Hepatocyte (in vitro differentiated cells): ENCODE results near the gene ARHGEF38. TPM values are rescaled to one million over a fixed set of nuclear protein-coding genes. Genes with fewer than 3 reads are reported as not detected.
"Not testable (repeated sequence)": the region's sequence is repeated elsewhere in the genome, so short reads cannot be mapped to it uniquely, and the experiment has no call there.

Source experiments
- DNase-seq: peaks from one replicate; pipeline ENCODE4 v3.0.0-alpha.2; 2016; ENCODE audit warnings: low spot score
- H2AFZ ChIP-seq: fragments of 200-600 bp; sonication (generic); 2 replicates; pipeline ENCODE4 v1.6.0; 2016; ENCODE audit warnings: antibody characterized with exemption, mild to moderate bottlenecking
- H3K27ac ChIP-seq: fragments of 200-600 bp; sonication (generic); 2 replicates; pipeline ENCODE4 v1.5.1; 2016; ENCODE audit warnings: mild to moderate bottlenecking
- H3K27me3 ChIP-seq: fragments of 200-600 bp; sonication (generic); 2 replicates; pipeline ENCODE4 v1.6.1; 2016
- H3K36me3 ChIP-seq: fragments of 200-600 bp; sonication (generic); replicated peaks from 2 replicates; pipeline ENCODE4 v1.5.1; 2016; ENCODE audit warnings: low read depth; ENCODE audit not compliant: insufficient read depth
- H3K4me1 ChIP-seq: fragments of 200-600 bp; sonication (generic); 2 replicates; pipeline ENCODE4 v1.5.1; 2016; ENCODE audit warnings: mild to moderate bottlenecking, moderate library complexity; ENCODE audit not compliant: insufficient read depth
- H3K4me2 ChIP-seq: fragments of 200-600 bp; sonication (generic); 2 replicates; pipeline ENCODE4 v1.6.0; 2016
- H3K4me3 ChIP-seq: fragments of 200-600 bp; sonication (generic); 2 replicates; pipeline ENCODE4 v1.5.1; 2016; ENCODE audit warnings: mild to moderate bottlenecking
- H3K79me2 ChIP-seq: fragments of 200-600 bp; sonication (generic); 2 replicates; pipeline ENCODE4 v1.6.0; 2017; ENCODE audit warnings: mild to moderate bottlenecking
- H3K9me2 ChIP-seq: fragments of 200-600 bp; sonication (generic); replicated peaks from 2 replicates; pipeline ENCODE4 v1.6.0; 2017; ENCODE audit warnings: mild to moderate bottlenecking; ENCODE audit not compliant: insufficient read depth
- H3K9me3 ChIP-seq: fragments of 200-600 bp; sonication (generic); 2 replicates; pipeline ENCODE4 v1.5.1; 2016; ENCODE audit warnings: low read depth, mild to moderate bottlenecking
- H4K20me1 ChIP-seq: fragments of 200-600 bp; sonication (generic); 2 replicates; pipeline ENCODE4 v1.6.0; 2016; ENCODE audit warnings: mild to moderate bottlenecking; ENCODE audit not compliant: insufficient read depth, poor library complexity, severe bottlenecking
- EZH2 ChIP-seq: fragments of 200-600 bp; sonication (generic); IDR thresholded peaks from 2 replicates; pipeline ENCODE4 v1.6.1; 2016; ENCODE audit warnings: antibody characterized with exemption, mild to moderate bottlenecking, borderline replicate concordance
- EZH2phosphoT487 ChIP-seq: fragments of 200-600 bp; sonication (generic); IDR thresholded peaks from one replicate; pipeline ENCODE4 v1.6.1; 2018; ENCODE audit warnings: antibody characterized with exemption, mild to moderate bottlenecking, low read depth, moderate library complexity; ENCODE audit not compliant: unreplicated experiment, severe bottlenecking
- WGBS: methylation state at CpG from one replicate; pipeline ENCODE4 v1.1.6; 2016; ENCODE audit warnings: low lambda C conversion rate; ENCODE audit errors: missing lambda C conversion rate; 5-methylcytosine and 5-hydroxymethylcytosine counted together
- polyA plus RNA-seq: library from polyadenylated mRNA; unstranded; fragments of >200 nt; fragmentation: Nextera tagmentation; extraction: Ambion mirVana; gene quantifications from 2 replicates; pipeline ENCODE4 v1.2.1, GENCODE V29; 2016
- total RNA-seq: library from RNA; depleted of rRNA; stranded (reverse); fragments of >200 nt; gene quantifications from 2 replicates; pipeline ENCODE4 v1.2.3, GENCODE V29; 2014
- TF ChIP-seq, protein P1 (sequence below): fragments of 200-600 bp; sonication (generic); IDR thresholded peaks from 2 replicates; pipeline ENCODE4 v1.5.1; 2016; ENCODE audit warnings: antibody characterized with exemption, mild to moderate bottlenecking; ENCODE audit not compliant: poor library complexity

ARHGEF38 gene
- total and polyA plus RNA-seq, 2 experiments from 2014 or later: 2.0 to 4.0 TPM

DNA sequence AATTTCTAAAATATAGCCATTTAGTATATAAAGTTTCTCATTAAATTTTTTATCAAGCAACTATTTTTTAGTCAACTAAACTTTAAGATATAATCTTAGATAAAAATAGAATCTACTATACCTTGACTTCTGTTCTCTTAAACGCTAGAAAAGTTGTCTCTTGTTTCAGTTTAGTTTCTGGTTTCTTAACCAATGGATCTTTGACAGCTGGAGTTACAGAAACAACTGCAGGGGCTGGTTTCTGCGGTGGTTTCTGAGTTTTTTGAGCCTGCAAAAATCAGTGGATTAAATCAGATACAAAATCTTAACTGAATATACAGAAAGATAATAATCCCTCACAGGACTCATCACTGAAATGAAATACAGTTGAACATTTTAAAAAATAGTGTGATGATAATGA, 134.2 kb downstream of the ARHGEF38 start:
- Histone ChIP-seq H3K4me3 (no peak overlapping the region), H4K20me1 (no peaks in the 10 kb centered on the region), H3K36me3 (no peaks in the 10 kb centered on the region), H3K9me3 (no peaks in the 10 kb centered on the region), H3K4me2 (no peak overlapping the region), H3K79me2 (no peaks in the 10 kb centered on the region), H2AFZ (no peak overlapping the region), H3K4me1 (no peaks in the 10 kb centered on the region), H3K27ac (no peak overlapping the region), H3K27me3 (no peaks in the 10 kb centered on the region), H3K9me2 (no peaks in the 10 kb centered on the region)
- 94% methylated on average over 2 of the region's 2 CpGs for WGBS
- TF ChIP-seq, protein P1, sequence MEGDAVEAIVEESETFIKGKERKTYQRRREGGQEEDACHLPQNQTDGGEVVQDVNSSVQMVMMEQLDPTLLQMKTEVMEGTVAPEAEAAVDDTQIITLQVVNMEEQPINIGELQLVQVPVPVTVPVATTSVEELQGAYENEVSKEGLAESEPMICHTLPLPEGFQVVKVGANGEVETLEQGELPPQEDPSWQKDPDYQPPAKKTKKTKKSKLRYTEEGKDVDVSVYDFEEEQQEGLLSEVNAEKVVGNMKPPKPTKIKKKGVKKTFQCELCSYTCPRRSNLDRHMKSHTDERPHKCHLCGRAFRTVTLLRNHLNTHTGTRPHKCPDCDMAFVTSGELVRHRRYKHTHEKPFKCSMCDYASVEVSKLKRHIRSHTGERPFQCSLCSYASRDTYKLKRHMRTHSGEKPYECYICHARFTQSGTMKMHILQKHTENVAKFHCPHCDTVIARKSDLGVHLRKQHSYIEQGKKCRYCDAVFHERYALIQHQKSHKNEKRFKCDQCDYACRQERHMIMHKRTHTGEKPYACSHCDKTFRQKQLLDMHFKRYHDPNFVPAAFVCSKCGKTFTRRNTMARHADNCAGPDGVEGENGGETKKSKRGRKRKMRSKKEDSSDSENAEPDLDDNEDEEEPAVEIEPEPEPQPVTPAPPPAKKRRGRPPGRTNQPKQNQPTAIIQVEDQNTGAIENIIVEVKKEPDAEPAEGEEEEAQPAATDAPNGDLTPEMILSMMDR: no peak
- TF ChIP-seq EZH2 (no peak), EZH2phosphoT487 (no peak)
- DNase-seq: no peak

DNA sequence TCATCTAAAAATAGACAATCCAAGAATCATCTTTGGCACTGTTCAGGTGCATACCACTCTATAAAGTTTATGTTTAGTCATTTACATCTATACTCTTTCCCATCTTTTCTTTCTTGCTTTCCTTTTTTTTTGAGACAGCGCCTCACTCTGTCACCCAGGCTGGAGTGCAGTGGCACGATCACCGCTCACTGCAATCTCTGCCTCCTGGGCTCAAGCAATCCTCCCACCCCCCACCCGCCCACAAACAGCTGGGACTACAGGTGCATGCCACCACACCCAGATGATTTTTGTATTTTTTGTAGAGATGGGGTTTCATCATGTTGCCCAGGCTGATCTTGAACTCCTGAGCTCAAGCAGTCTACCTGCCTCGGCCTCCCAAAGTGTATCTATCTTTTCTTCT, 142.4 kb downstream of the ARHGEF38 start:
- not testable (repeated sequence) for H2AFZ ChIP-seq, H3K36me3 ChIP-seq, H3K9me2 ChIP-seq, H3K9me3 ChIP-seq, H4K20me1 ChIP-seq, H3K79me2 ChIP-seq, H3K4me2 ChIP-seq, H3K4me1 ChIP-seq, H3K27ac ChIP-seq, H3K4me3 ChIP-seq, DNase-seq, H3K27me3 ChIP-seq
- WGBS: 98% methylated on average over 5 of the region's 5 CpGs

DNA sequence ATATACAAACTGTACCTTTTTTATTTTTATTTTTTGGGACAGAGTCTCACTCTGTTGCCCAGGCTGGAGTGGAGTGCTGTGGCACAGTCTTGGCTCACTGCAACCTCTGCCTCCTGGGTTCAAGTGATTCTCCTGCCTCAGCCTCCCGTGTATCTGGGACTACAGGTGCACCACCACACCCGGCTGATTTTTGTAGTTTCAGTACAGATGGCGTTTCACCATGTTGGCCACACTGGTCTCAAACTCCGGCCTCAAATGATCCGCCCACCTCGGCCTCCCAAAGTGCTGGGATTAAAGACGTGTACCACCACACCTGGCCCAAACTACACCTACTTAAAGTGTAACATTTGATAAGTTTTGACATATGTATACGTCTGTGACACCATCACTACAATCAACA, 143.4 kb downstream of the ARHGEF38 start:
- not testable (repeated sequence) for DNase-seq, H3K4me1 ChIP-seq, H2AFZ ChIP-seq, H3K9me3 ChIP-seq, H4K20me1 ChIP-seq, H3K27me3 ChIP-seq, H3K9me2 ChIP-seq, H3K79me2 ChIP-seq, H3K4me3 ChIP-seq, H3K36me3 ChIP-seq, H3K4me2 ChIP-seq, H3K27ac ChIP-seq
- 98% methylated on average over 8 of the region's 8 CpGs for WGBS

DNA sequence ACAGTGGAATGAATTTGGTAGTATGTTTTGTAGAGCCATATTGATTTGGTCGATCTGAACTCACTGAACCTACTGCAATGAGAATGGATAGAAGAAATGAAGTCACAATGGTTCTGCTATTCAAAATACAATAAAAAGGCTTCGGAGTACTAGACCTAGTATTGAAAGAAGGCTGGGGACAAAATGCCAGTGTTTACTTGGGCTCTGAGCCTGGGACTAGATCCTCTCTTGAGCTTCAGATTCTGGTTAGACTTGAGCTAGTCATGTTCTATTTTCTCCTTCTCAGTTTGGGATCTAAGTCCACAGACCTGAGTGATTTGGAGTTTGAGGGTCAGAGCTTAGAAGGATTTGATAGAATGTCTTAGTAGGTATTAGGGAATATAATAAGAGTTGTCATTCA, 146.2 kb downstream of the ARHGEF38 start:
- no peaks in the 10 kb centered on the region for H3K9me2 ChIP-seq
- no peak overlapping the region for H3K27ac ChIP-seq
- no peaks in the 10 kb centered on the region for H3K4me1 ChIP-seq
- no peaks in the 10 kb centered on the region for H3K36me3 ChIP-seq
- H3K79me2 ChIP-seq: peaks cover 25% of the 10 kb centered on the region
- no peak for DNase-seq
- TF ChIP-seq, protein P1: no peak
- no peaks in the 10 kb centered on the region for H3K27me3 ChIP-seq
- 98% methylated on average over 2 of the region's 2 CpGs for WGBS
- no peaks in the 10 kb centered on the region for H3K9me3 ChIP-seq
- H3K4me3 ChIP-seq: no peak overlapping the region
- no peaks in the 10 kb centered on the region for H4K20me1 ChIP-seq
- H3K4me2 ChIP-seq: no peak overlapping the region
- no peak overlapping the region for H2AFZ ChIP-seq

DNA sequence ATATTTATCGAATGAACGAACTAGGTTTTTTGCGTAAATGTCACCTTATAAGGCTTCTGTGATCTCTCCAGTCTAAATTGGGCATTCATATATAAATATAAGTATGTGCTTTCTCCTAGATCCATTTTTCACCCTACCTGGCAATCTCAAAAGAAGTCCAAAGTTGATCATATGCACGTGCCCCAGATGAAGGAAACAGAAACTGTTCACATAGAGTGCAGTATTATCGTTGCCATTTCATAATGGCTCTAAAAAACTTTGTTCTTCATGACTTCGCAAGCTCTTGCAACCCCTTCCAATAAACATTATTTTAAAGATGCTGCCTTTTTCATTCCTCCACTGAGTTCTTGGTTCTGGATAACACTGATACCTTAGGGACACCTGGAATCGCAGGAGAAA, 155.4 kb downstream of the ARHGEF38 start:
- no peak for DNase-seq
- 44% methylated on average over 7 of the region's 7 CpGs for whole genome bisulfite sequencing
- Histone ChIP-seq H3K9me2 (no peaks in the 10 kb centered on the region), H2AFZ (peak overlapping the region; percentile 92), H3K27me3 (no peaks in the 10 kb centered on the region), H3K4me3 (peak overlapping the region; percentile 88), H3K27ac (peak overlapping the region; percentile 93), H3K36me3 (no peaks in the 10 kb centered on the region), H3K4me2 (peak overlapping the region; percentile 85), H3K4me1 (peaks cover 17% of the 10 kb centered on the region), H4K20me1 (no peaks in the 10 kb centered on the region), H3K79me2 (peaks cover 81% of the 10 kb centered on the region), H3K9me3 (no peaks in the 10 kb centered on the region)
- TF ChIP-seq, protein P1: no peak
- TF ChIP-seq EZH2phosphoT487 (no peak), EZH2 (no peak)
